IMR-90 (cell line): ENCODE results near the gene EHBP1.

Experiments used
- CEBPB ChIP-seq: IDR thresholded peaks from 2 replicates; pipeline ENCODE4 v1.6.1; 2012; ENCODE audit warnings: low read depth, low read length, improper control_type of control experiment
- FOS ChIP-seq: fragments of 150-350 bp; IDR thresholded peaks from 2 replicates; pipeline ENCODE4 v1.6.1; 2016; ENCODE audit warnings: low read depth, low read length
- POLR2A ChIP-seq: IDR thresholded peaks from 2 replicates; pipeline ENCODE4 v1.6.1; 2012; ENCODE audit warnings: mild to moderate bottlenecking, low read depth, low read length
- RAD21 ChIP-seq: IDR thresholded peaks from 2 replicates; pipeline ENCODE4 v1.6.1; 2012; ENCODE audit warnings: low read length, improper control_type of control experiment
- RFX5 ChIP-seq: IDR thresholded peaks from 2 replicates; pipeline ENCODE4 v1.8.0; 2012; ENCODE audit warnings: low read depth, mild to moderate bottlenecking, low read length, moderate library complexity
- TF ChIP-seq, protein P1 (sequence below): conservative IDR thresholded peaks from 2 replicates; pipeline ENCODE4 v1.5.1; 2012; ENCODE audit warnings: mild to moderate bottlenecking, low read depth, low read length, improper control_type of control experiment
- TF ChIP-seq, protein P2 (sequence below): fragments of 150-350 bp; IDR thresholded peaks from 2 replicates; pipeline ENCODE4 v1.6.1; 2016; ENCODE audit warnings: low read depth, mild to moderate bottlenecking, low read length, moderate library complexity, borderline replicate concordance
- TF ChIP-seq, protein P3 (sequence below): fragments of 150-350 bp; IDR thresholded peaks from 2 replicates; pipeline ENCODE4 v1.6.1; 2017; ENCODE audit warnings: mild to moderate bottlenecking, antibody characterized with exemption, low read length, low read depth

- TF ChIP-seq, protein P1, sequence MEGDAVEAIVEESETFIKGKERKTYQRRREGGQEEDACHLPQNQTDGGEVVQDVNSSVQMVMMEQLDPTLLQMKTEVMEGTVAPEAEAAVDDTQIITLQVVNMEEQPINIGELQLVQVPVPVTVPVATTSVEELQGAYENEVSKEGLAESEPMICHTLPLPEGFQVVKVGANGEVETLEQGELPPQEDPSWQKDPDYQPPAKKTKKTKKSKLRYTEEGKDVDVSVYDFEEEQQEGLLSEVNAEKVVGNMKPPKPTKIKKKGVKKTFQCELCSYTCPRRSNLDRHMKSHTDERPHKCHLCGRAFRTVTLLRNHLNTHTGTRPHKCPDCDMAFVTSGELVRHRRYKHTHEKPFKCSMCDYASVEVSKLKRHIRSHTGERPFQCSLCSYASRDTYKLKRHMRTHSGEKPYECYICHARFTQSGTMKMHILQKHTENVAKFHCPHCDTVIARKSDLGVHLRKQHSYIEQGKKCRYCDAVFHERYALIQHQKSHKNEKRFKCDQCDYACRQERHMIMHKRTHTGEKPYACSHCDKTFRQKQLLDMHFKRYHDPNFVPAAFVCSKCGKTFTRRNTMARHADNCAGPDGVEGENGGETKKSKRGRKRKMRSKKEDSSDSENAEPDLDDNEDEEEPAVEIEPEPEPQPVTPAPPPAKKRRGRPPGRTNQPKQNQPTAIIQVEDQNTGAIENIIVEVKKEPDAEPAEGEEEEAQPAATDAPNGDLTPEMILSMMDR = no peak
- TF ChIP-seq RFX5 = no peak
- TF ChIP-seq RAD21 = no peak
- TF ChIP-seq, protein P2, sequence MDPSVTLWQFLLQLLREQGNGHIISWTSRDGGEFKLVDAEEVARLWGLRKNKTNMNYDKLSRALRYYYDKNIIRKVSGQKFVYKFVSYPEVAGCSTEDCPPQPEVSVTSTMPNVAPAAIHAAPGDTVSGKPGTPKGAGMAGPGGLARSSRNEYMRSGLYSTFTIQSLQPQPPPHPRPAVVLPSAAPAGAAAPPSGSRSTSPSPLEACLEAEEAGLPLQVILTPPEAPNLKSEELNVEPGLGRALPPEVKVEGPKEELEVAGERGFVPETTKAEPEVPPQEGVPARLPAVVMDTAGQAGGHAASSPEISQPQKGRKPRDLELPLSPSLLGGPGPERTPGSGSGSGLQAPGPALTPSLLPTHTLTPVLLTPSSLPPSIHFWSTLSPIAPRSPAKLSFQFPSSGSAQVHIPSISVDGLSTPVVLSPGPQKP = no peak
- TF ChIP-seq CEBPB = no peak
- no peak for TF ChIP-seq POLR2A
- no peak for TF ChIP-seq FOS
- TF ChIP-seq, protein P3, sequence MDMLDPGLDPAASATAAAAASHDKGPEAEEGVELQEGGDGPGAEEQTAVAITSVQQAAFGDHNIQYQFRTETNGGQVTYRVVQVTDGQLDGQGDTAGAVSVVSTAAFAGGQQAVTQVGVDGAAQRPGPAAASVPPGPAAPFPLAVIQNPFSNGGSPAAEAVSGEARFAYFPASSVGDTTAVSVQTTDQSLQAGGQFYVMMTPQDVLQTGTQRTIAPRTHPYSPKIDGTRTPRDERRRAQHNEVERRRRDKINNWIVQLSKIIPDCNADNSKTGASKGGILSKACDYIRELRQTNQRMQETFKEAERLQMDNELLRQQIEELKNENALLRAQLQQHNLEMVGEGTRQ = no peak
Measured at GRCh38 chr2:62770629-62771028, 65.1 kb downstream of the EHBP1 start.
